GM19023 (cell line): ENCODE data around the gene SH3GL1.
A peak's percentile ranks its signal among the peaks of the same experiment; 100 is the strongest.

Experiments used
- ATAC-seq: cut with Tn5 transposase; IDR thresholded peaks from one replicate; pipeline ENCODE4 v1.9.1; 2021; ENCODE audit warnings: mild to moderate bottlenecking, moderate library complexity; ENCODE audit not compliant: unreplicated experiment

Gene SH3GL1, protein sequence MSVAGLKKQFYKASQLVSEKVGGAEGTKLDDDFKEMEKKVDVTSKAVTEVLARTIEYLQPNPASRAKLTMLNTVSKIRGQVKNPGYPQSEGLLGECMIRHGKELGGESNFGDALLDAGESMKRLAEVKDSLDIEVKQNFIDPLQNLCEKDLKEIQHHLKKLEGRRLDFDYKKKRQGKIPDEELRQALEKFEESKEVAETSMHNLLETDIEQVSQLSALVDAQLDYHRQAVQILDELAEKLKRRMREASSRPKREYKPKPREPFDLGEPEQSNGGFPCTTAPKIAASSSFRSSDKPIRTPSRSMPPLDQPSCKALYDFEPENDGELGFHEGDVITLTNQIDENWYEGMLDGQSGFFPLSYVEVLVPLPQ

DNA sequence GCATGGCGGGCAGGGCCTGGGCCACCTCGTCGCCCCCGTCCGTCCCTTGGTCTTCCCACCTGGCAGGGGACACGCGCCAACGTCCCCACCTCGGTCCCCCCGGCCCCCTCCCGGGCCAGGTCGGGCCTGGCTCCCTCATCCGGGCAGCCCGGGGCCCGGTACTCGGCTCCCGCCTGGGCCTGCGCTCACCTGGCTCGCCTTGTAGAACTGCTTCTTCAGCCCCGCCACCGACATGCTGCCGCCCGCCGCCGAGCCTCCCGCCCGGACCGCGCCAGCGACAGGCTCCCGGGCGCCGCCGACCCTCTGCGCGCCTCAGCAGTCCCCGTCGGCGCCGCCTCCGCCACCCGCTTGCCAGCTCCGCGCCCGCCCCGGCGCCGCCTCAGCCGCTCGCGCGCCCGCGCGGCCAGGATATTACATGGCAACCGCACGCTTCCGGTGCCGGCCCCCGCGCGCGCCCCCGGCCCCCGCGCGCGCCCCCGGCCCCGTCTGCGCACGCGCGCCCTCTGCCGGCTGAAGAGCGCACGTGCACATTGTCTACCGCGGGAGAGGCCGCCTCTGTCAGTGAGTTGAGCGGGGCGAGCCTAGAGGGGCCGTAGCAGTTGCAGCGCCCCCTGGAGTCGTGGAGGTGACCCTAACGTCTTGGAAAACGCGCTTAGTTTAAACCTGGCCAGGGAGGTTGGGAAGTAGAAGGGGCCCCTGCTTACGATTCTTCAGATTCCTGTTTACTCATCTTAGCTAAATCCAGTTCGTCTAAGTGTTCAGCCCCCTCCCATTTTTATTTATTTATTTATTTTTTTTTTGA, at the start of gene SH3GL1:
Gene SH3GL1 (minus strand): TSS at position 413 of the 802 bp plus-strand sequence. CDS start 179 bp downstream, at position 234.
- peak; percentile 51 for ATAC-seq

GRCh38 chr19:4449639-4450028, 49.3 kb upstream of the SH3GL1 start:
- no peak for ATAC-seq

- no peak for ATAC-seq
Observed at GRCh38 chr19:4449022-4449638, 48.8 kb upstream of the SH3GL1 start.

- ATAC-seq = no peak
Observed at GRCh38 chr19:4448147-4448985, 48.0 kb upstream of the SH3GL1 start.

DNA sequence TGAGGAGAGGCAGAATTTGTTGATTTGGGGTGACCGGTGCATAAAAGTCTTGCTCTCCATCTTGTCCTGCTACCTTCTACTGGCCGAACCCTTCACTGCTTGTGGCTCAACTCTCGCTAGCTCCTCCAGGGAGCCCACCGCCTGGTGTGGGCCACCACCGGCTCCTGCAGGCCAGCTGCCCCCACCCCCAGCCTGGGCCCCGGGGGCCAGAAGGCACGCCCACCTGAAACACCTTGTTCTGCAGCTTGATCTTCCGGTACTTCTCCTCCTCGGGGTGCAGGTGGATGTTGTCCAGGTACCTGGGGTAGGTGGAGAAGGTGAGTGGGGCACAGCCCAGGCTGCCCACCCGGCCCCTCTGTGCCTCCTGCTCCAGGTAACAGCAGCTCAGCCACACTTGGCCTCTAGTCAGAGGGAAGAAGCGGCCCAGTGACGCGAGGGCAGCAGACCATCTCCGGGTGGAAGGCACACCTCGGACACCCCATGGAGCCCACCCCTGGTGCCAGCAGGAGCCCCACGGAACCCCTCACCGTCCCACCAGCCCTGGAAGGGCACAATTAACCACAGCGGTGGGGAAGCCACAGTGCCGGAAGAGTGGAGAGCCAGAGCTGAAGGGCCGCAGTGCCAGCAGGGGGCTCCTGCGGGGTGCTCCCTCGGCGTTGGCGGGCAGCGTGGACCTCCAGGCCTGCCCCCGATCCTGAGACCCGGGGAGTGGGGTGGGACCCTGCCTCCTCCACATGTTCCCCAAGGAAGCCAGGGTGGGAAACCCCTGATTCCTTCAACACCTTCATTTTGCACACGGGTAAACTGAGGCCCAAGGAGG, 47.2 kb upstream of the SH3GL1 start:
- no peak for ATAC-seq

DNA sequence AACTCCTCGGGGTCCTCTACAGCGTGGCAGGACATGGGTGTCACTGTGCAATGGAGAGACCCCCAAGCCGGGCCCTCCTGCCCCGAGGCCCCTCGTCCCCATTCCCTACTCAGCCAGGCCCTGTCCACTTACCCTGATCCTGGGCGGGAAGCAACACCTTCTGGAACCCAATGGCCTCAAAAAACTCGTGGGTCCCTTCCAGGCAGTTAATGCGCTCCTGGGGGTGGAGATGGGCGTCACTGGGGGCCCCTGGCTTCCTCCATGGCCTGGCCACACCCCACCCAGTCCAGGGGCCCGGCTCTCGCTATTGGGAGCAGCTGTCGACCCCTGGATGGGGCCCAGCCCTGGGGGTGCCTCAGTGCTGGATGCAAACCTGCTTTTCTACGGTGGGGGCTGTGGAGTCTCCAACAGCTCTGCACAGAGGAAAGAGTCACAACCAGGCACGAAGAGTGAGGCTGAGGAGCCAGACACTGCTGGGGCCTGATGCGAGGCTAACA, 46.4 kb upstream of the SH3GL1 start:
- ATAC-seq = no peak

DNA sequence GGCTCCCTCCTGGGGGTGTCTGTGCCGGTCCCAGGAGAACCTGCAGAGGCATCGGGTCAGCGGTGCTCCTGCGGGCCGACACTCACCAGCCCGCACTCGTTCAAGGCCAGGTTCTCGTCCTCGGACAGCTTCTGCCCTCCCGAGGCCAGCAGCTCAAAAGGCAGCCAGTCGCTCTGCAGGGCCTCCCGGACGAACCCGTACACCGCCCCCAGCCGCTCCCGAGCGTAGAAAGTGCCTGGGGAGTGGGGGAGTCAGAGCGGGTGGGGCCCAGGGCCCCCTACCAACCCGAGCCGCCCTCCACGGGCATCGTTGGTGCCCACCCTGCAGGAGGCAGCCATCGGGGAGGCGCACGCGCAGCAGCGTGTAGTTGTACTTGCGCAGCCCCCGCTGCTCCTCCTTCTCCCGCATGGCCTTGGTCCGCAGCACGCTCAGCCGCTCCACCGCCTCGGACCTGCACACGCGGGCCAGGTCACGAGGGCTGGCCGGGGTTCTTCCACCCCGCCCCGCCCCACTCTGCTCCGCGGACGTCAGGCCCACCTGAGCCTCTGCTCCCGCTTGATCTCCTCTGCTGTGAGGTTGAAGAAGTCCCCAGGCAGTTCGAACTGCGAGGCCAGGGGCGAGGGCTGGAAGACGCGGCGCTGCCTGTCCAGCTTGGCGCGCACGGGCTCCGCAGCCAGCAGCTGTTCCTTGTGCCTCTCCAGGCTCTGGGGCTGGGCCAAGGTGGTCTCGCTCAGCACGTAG, 45.8 kb upstream of the SH3GL1 start:
- ATAC-seq = no peak

GRCh38 chr19:4444765-4445741, 44.7 kb upstream of the SH3GL1 start:
- ATAC-seq = no peak

DNA sequence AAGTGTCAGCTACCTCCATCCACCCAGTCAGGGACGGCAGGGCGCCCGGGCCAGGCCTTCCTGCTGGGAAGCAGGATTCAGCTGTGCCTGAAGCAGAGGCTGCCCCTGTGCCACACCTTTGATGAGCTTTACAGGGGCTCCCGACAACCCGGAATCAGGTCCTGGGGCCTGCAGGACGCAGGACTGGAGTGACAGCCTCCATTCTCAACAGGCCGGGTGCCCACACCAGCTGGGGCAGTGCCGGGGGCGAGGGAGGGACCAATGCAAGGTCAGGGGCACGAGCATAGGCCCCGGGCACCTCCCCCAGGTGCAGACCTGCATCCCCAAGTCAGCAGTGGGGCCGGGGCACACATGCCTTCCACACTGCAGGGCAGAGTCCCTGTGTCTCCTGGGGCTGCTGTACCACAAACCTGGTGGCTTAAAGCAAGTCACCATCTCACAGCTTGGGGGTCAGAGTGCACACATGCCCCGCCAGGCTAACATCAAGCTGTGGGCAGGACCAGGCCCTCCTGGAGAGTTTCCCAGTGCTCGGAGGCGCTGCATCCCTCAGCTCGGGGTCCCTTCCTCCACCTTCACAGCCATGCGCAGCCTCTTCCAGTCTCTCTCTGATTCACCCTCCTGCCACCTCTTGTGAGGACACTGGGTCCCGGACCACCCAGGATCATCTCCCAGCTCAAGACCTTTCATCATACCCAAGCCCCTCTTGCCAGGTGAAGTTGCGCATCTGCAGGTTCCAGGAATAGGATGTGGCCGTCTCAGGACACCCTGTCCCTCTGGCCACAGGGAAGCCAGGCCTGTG, 43.8 kb upstream of the SH3GL1 start:
- ATAC-seq = no peak

- ATAC-seq = no peak
Observed at GRCh38 chr19:4443188-4443587, 42.8 kb upstream of the SH3GL1 start.

GRCh38 chr19:4442819-4443146, 42.4 kb upstream of the SH3GL1 start:
- ATAC-seq = no peak

GRCh38 chr19:4441994-4442818, 41.9 kb upstream of the SH3GL1 start:
- ATAC-seq = no peak

DNA sequence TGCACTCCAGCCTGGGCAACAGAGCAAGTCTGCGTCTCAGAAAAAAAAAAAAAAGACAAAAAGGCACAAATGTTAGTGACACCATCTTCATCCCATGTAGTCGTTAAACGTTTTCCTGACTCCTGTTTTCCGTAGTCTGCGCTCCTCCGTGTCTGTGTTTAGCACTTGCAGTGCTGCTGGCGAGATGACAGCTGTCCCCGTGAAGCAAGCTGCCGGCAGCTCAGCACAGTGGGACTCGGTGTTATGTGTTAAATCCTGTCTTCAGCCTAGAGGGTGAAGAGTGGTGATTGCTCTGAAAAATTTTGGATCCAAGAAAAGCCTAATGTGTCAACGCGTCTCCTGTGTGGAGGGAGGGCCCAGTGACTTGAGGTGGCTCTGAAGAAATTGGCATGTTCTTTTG, 38.9 kb upstream of the SH3GL1 start:
- ATAC-seq = no peak

GRCh38 chr19:4437103-4437502, 36.8 kb upstream of the SH3GL1 start:
- ATAC-seq = no peak

DNA sequence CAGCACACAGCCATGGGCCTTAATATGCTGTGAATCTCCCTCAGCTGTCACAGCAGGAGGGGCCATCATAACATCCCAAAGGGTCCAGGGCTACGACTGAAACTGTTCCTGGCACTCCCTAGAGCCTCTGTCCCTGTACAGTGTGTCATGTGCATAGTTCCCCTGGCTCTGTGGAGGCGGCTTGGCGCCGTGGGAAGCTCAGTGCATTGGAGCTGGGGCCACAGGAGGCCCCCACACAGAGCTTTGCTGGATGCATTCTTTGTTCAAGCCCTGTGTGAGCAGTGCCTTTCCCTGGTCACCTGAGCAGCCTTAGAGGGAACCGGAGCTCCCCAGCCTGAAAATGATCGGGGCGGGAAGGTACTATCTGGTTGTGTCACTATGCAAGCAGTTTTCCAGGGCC, 35.9 kb upstream of the SH3GL1 start:
- no peak for ATAC-seq

- ATAC-seq = no peak
Observed at GRCh38 chr19:4434391-4434790, 34.0 kb upstream of the SH3GL1 start.
